HepG2 (cell line): Measurements from ENCODE around the gene SLC22A14. TPM values are rescaled to one million over a fixed set of nuclear protein-coding genes. Genes with fewer than 3 reads are reported as not detected.

Experiments used
- AGO1 ChIP-seq: fragments of 200-400 bp; formaldehyde crosslinking; IDR thresholded peaks from 2 replicates; pipeline ENCODE4 v1.6.1; 2017; ENCODE audit warnings: mild to moderate bottlenecking, low read depth, low read length, moderate library complexity; ENCODE audit not compliant: poor library complexity, severe bottlenecking
- CBX5 ChIP-seq: sonication (generic); formaldehyde crosslinking; IDR thresholded peaks from 2 replicates; pipeline ENCODE4 v1.4.0; 2020; ENCODE audit warnings: missing genetic modification reagents, borderline replicate concordance
- DMAP1 ChIP-seq: IDR thresholded peaks from 2 replicates; pipeline ENCODE4 v1.6.1; 2016
- EP300 ChIP-seq, 3 experiments: sonication (generic) in 1 of 3; formaldehyde crosslinking in 1 of 3; IDR thresholded peaks; 2 replicates each; pipeline versions ENCODE4 v1.5.1 to v1.6.1; 2011 to 2020; ENCODE audit warnings: low read depth in 2 of 3, low read length in 2 of 3, borderline replicate concordance in 1 of 3, improper control_type of control experiment in 1 of 3, mild to moderate bottlenecking in 1 of 3, missing genetic modification reagents in 1 of 3, moderate library complexity in 1 of 3
- GTF2F1 ChIP-seq: fragments of 150-350 bp; IDR thresholded peaks from 2 replicates; pipeline ENCODE4 v1.6.1; 2014; ENCODE audit warnings: low read length
- MAFF ChIP-seq: IDR thresholded peaks from 2 replicates; pipeline ENCODE4 v1.6.1; 2011; ENCODE audit warnings: low read depth, low read length, improper control_type of control experiment
- MED1 ChIP-seq: sonication (generic); formaldehyde crosslinking; IDR thresholded peaks from 2 replicates; pipeline ENCODE4 v1.4.0; 2020; ENCODE audit warnings: missing genetic modification reagents
- MTA1 ChIP-seq: sonication (generic); formaldehyde crosslinking; IDR thresholded peaks from 2 replicates; pipeline ENCODE4 v1.4.0; 2020; ENCODE audit warnings: missing genetic modification reagents, mild to moderate bottlenecking, borderline replicate concordance
- NONO ChIP-seq, 2 experiments: fragments of 450-650 bp in 1 of 2; sonication (generic) in 1 of 2; formaldehyde crosslinking in 1 of 2; IDR thresholded peaks in 1 of 2; conservative IDR thresholded peaks in 1 of 2; 2 replicates each; pipeline versions ENCODE4 v1.6.1 to v1.8.0; 2017 to 2022; ENCODE audit warnings: mild to moderate bottlenecking in 1 of 2, missing genetic modification reagents in 1 of 2, moderate library complexity in 1 of 2
- PAWR ChIP-seq: sonication (generic); formaldehyde crosslinking; IDR thresholded peaks from 2 replicates; pipeline ENCODE4 v1.4.0; 2020; ENCODE audit warnings: missing genetic modification reagents, mild to moderate bottlenecking, borderline replicate concordance
- RAD51 ChIP-seq: fragments of 450-650 bp; IDR thresholded peaks from 2 replicates; pipeline ENCODE4 v1.6.1; 2016; ENCODE audit warnings: borderline replicate concordance
- YY1 ChIP-seq: IDR thresholded peaks from 2 replicates; pipeline ENCODE4 v1.6.1; 2011; ENCODE audit warnings: low read length, low read depth, moderate library complexity, mild to moderate bottlenecking; ENCODE audit not compliant: insufficient read depth, insufficient replicate concordance
- ZKSCAN8 ChIP-seq: IDR thresholded peaks from 2 replicates; pipeline ENCODE4 v1.6.1; 2016; ENCODE audit warnings: borderline replicate concordance, missing genetic modification reagents, missing compliant biosample characterization
- ZMYM3 ChIP-seq: sonication (generic); formaldehyde crosslinking; IDR thresholded peaks from 2 replicates; pipeline ENCODE4 v1.5.1; 2020; ENCODE audit warnings: mild to moderate bottlenecking, missing genetic modification reagents
- ZNF230 ChIP-seq: sonication (generic); formaldehyde crosslinking; IDR thresholded peaks from 2 replicates; pipeline ENCODE4 v1.4.0; 2020; ENCODE audit warnings: mild to moderate bottlenecking, missing genetic modification reagents
- ZNF557 ChIP-seq: sonication (generic); formaldehyde crosslinking; IDR thresholded peaks from 2 replicates; pipeline ENCODE4 v1.4.0; 2020; ENCODE audit warnings: missing genetic modification reagents
- ZNF782 ChIP-seq: sonication (generic); formaldehyde crosslinking; IDR thresholded peaks from 2 replicates; pipeline ENCODE4 v1.4.0; 2020; ENCODE audit warnings: missing genetic modification reagents, mild to moderate bottlenecking, borderline replicate concordance
- polyA plus RNA-seq, 8 experiments: library from polyadenylated mRNA; depleted of rRNA in 3 of 8; stranded (reverse) in 7 of 8; unstranded in 1 of 8; fragments of >200 nt; fragmentation: Illumina TruSeq in 4 of 8; extraction: Trizol in 4 of 8; gene quantifications; 2 replicates each; pipeline versions ENCODE4 v1.2.1 to v1.2.3, GENCODE V29; 2011 to 2016; ENCODE audit warnings: low read depth in 4 of 8, missing spikeins in 1 of 8, mixed read lengths in 1 of 8; ENCODE audit not compliant: insufficient read depth in 1 of 8
- total RNA-seq, 5 experiments: library from RNA; depleted of rRNA; stranded (reverse); fragments of >200 nt; fragmentation: Illumina TruSeq; extraction: Trizol; gene quantifications; 2 replicates each; pipeline ENCODE4 v1.2.3, GENCODE V29; 2016; ENCODE audit warnings: low read depth in 1 of 5
- TF ChIP-seq, protein P1 (sequence below), 2 experiments: fragments of 450-650 bp in 1 of 2; sonication (generic) in 1 of 2; formaldehyde crosslinking; IDR thresholded peaks; 2 replicates each; pipeline versions ENCODE4 v1.5.0 to v1.8.0; 2020 to 2022; ENCODE audit warnings: mild to moderate bottlenecking in 1 of 2, missing genetic modification reagents in 1 of 2
- TF ChIP-seq, protein P2 (sequence below): sonication (generic); formaldehyde crosslinking; IDR thresholded peaks from 2 replicates; pipeline ENCODE4 v1.5.0; 2020; ENCODE audit warnings: mild to moderate bottlenecking, missing genetic modification reagents
- TF ChIP-seq, protein P3 (sequence below): sonication (generic); formaldehyde crosslinking; IDR thresholded peaks from 2 replicates; pipeline ENCODE4 v1.8.0; 2022; ENCODE audit warnings: missing genetic modification reagents, mild to moderate bottlenecking, inconsistent platforms, borderline replicate concordance
- TF ChIP-seq, protein P4 (sequence below): sonication (generic); formaldehyde crosslinking; IDR thresholded peaks from 2 replicates; pipeline ENCODE4 v1.4.0; 2020; ENCODE audit warnings: missing genetic modification reagents; ENCODE audit errors: not compliant biosample characterization

Gene SLC22A14
- total and polyA plus RNA-seq, 2 of the 13 experiments (the other 11 are each of a cell fraction or from before 2014, with no cell fraction given), result 0.03 TPM; not detected in 1

DNA sequence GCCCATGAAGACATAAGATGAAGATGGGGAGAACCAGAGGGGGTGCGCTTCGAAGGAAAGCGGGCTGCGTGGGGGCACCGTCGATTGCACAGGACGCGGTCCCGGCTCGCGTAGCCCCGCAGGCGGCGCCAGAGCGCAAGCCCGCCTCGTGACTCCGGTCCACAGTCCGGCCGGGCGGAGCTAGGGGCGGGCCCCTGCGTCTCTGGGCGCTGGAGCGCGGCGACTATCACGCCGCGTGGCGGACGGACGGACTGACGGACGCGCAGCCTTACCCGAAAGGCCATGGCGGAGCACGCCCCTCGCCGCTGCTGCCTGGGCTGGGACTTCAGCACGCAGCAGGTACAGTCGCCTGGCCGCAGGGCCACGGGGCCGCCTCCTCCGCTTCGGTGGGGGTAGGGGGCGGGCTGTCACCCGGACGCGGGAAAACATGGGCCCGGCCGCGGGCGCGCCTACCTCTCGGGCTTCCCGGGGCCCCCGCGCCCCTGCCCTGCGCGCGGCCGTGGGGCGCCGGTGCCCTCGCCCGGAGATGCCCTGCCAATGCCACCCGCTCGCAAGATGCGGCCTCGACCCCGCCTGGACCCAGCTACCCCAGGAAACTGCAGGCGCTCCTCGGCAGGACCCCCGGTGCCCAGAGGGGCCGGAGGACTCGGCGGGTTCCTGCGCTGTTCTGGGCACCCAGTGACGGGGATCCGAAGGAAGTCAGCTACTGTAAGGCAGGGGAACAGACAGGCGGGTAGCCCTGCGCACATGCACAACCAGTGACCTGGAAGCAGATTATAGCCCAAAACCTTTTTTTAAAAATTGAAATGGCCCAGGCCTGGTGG is 64.7 kb downstream of the SLC22A14 start, which contains the start of gene XYLB (continued):
- TF ChIP-seq MTA1 (CRISPR knock-in tag), result peak; percentile 96
- peak; percentile 60; the same call in 1 of the 2 replicates for TF ChIP-seq ZMYM3
- TF ChIP-seq, protein P1, sequence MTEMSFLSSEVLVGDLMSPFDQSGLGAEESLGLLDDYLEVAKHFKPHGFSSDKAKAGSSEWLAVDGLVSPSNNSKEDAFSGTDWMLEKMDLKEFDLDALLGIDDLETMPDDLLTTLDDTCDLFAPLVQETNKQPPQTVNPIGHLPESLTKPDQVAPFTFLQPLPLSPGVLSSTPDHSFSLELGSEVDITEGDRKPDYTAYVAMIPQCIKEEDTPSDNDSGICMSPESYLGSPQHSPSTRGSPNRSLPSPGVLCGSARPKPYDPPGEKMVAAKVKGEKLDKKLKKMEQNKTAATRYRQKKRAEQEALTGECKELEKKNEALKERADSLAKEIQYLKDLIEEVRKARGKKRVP (CRISPR knock-in tag; IDR thresholded peaks at IDR 0.05), result no peak
- TF ChIP-seq, protein P2, sequence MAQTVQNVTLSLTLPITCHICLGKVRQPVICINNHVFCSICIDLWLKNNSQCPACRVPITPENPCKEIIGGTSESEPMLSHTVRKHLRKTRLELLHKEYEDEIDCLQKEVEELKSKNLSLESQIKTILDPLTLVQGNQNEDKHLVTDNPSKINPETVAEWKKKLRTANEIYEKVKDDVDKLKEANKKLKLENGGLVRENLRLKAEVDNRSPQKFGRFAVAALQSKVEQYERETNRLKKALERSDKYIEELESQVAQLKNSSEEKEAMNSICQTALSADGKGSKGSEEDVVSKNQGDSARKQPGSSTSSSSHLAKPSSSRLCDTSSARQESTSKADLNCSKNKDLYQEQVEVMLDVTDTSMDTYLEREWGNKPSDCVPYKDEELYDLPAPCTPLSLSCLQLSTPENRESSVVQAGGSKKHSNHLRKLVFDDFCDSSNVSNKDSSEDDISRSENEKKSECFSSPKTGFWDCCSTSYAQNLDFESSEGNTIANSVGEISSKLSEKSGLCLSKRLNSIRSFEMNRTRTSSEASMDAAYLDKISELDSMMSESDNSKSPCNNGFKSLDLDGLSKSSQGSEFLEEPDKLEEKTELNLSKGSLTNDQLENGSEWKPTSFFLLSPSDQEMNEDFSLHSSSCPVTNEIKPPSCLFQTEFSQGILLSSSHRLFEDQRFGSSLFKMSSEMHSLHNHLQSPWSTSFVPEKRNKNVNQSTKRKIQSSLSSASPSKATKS (CRISPR knock-in tag), result no peak
- TF ChIP-seq, protein P3, sequence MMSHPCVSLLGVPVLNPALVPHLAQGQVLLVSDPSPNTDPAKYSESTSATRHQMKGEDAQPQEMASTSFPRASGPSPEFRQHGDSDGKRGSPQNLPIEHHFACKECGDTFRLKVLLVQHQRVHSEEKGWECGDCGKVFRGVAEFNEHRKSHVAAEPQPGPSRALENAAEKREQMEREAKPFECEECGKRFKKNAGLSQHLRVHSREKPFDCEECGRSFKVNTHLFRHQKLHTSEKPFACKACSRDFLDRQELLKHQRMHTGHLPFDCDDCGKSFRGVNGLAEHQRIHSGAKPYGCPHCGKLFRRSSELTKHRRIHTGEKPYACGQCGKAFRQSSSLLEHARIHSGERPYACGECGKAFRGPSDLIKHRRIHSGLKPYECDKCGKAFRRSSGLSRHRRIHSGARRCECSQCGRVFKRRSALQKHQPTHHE, result peak; percentile 47; the same call in 1 of the 2 replicates
- TF ChIP-seq GTF2F1, result no peak
- TF ChIP-seq ZKSCAN8, result peak; percentile 61
- peak; percentile 92 for TF ChIP-seq ZNF230 (CRISPR knock-in tag)
- peak; percentile 82 for TF ChIP-seq YY1
- TF ChIP-seq MAFF, result no peak
- no peak for TF ChIP-seq RAD51
- TF ChIP-seq EP300 (IDR thresholded peaks at IDR 0.05; ENCODE audit: low read depth in 2 of 2, low read length in 2 of 2), result peak in 1 of 2 experiments; percentile 57; a peak in 1 of 4 replicates
- peak; percentile 61; the same call in 1 of the 2 replicates for TF ChIP-seq EP300 (CRISPR knock-in tag; IDR thresholded peaks at IDR 0.05; ENCODE audit: borderline replicate concordance)
- peak; percentile 91; the same call in 1 of the 2 replicates for TF ChIP-seq ZNF782 (CRISPR knock-in tag)
- no peak for TF ChIP-seq PAWR (CRISPR knock-in tag)
- peak; percentile 97 for TF ChIP-seq DMAP1 (CRISPR knock-in tag)
- TF ChIP-seq, protein P4, sequence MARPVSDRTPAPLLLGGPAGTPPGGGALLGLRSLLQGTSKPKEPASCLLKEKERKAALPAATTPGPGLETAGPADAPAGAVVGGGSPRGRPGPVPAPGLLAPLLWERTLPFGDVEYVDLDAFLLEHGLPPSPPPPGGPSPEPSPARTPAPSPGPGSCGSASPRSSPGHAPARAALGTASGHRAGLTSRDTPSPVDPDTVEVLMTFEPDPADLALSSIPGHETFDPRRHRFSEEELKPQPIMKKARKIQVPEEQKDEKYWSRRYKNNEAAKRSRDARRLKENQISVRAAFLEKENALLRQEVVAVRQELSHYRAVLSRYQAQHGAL (CRISPR knock-in tag), result no peak
- no peak for TF ChIP-seq AGO1
- no peak for TF ChIP-seq NONO (IDR thresholded peaks at IDR 0.05)
- TF ChIP-seq NONO (CRISPR knock-in tag; conservative IDR thresholded peaks at IDR 0.05), result peak; percentile 92
- TF ChIP-seq ZNF557 (CRISPR knock-in tag), result peak; percentile 88; the same call in 1 of the 2 replicates
- peak; percentile 90; the same call in 1 of the 2 replicates for TF ChIP-seq CBX5 (CRISPR knock-in tag)
- peak; percentile 76 for TF ChIP-seq MED1
